GM12892 (cell line): ENCODE measurements around the gene DRD1.

ENCODE experiments used
- DNase-seq: peaks from one replicate; pipeline ENCODE4 v3.0.0; 2011; ENCODE audit not compliant: insufficient read length
- FAIRE-seq: peaks from 2 replicates; lab custom pipeline; 2011; peaks lifted over from hg19 to GRCh38; lab: Jason Lieb, UNC
- POLR2A ChIP-seq: IDR thresholded peaks from 2 replicates; pipeline ENCODE4 v1.6.1; 2011; ENCODE audit warnings: low read depth, low read length, control low read depth
- POLR2AphosphoS5 ChIP-seq: IDR thresholded peaks from 2 replicates; pipeline ENCODE4 v1.6.1; 2011; ENCODE audit warnings: low read depth, low read length, control low read depth
- TAF1 ChIP-seq: IDR thresholded peaks from 2 replicates; pipeline ENCODE4 v1.6.1; 2011; ENCODE audit warnings: low read depth, mild to moderate bottlenecking, control low read depth, low read length, borderline replicate concordance

Gene DRD1

GRCh38 chr5:175479125-175479881 lies 35.3 kb upstream of the DRD1 start:
- no peak for TF ChIP-seq POLR2AphosphoS5
- TF ChIP-seq POLR2A: no peak
- TF ChIP-seq TAF1: no peak
- DNase-seq (no peak), FAIRE-seq (no peak)

- FAIRE-seq: peak; percentile 88
- DNase-seq: peak; percentile 93
- peak; percentile 88; the same call in 1 of the 2 replicates for TF ChIP-seq POLR2A
- TF ChIP-seq TAF1: peak; percentile 72
- TF ChIP-seq POLR2AphosphoS5: peak; percentile 68
Measured at GRCh38 chr5:175478384-175479124, 34.6 kb upstream of the DRD1 start, which contains the start of gene SFXN1. Gene SFXN1, plus strand, starts transcription at chr5:175478560. Its CDS starts 13,544 bp downstream, at chr5:175492104.

- TF ChIP-seq POLR2AphosphoS5: no peak
- no peak for TF ChIP-seq TAF1
- TF ChIP-seq POLR2A: no peak
- no peak for DNase-seq
- FAIRE-seq: no peak
Measured at GRCh38 chr5:175478008-175478383, 34.0 kb upstream of the DRD1 start.

GRCh38 chr5:175477440-175477839 lies 33.5 kb upstream of the DRD1 start:
- no peak for DNase-seq
- no peak for FAIRE-seq
- TF ChIP-seq POLR2A (no peak), TAF1 (no peak), POLR2AphosphoS5 (no peak)

GRCh38 chr5:175475248-175475647 lies 31.3 kb upstream of the DRD1 start:
- no peak for TF ChIP-seq POLR2AphosphoS5
- no peak for TF ChIP-seq TAF1
- TF ChIP-seq POLR2A: no peak
- DNase-seq (no peak), FAIRE-seq (no peak)

- TF ChIP-seq TAF1 (no peak), POLR2AphosphoS5 (no peak), POLR2A (no peak)
Measured at GRCh38 chr5:175472378-175472777, 28.4 kb upstream of the DRD1 start.

GRCh38 chr5:175471628-175472027 lies 27.6 kb upstream of the DRD1 start:
- FAIRE-seq: no peak
- DNase-seq: no peak

More at GRCh38 chr5:175472378-175472777, 28.4 kb upstream of the DRD1 start:
- no peak for FAIRE-seq
- DNase-seq: no peak

GRCh38 chr5:175471196-175471595 lies 27.2 kb upstream of the DRD1 start:
- DNase-seq: no peak
- no peak for FAIRE-seq
- TF ChIP-seq POLR2A (no peak), POLR2AphosphoS5 (no peak), TAF1 (no peak)

More at GRCh38 chr5:175471628-175472027, 27.6 kb upstream of the DRD1 start:
- TF ChIP-seq POLR2A (no peak), TAF1 (no peak), POLR2AphosphoS5 (no peak)

- DNase-seq (no peak), FAIRE-seq (no peak)
- TF ChIP-seq TAF1 (no peak), POLR2A (no peak), POLR2AphosphoS5 (no peak)
Measured at GRCh38 chr5:175470781-175471180, 26.8 kb upstream of the DRD1 start.

- FAIRE-seq (no peak), DNase-seq (no peak)
- TF ChIP-seq POLR2A (no peak), POLR2AphosphoS5 (no peak), TAF1 (no peak)
Measured at GRCh38 chr5:175469916-175470315, 25.9 kb upstream of the DRD1 start.

GRCh38 chr5:175468892-175469291 lies 24.9 kb upstream of the DRD1 start:
- FAIRE-seq (no peak), DNase-seq (no peak)
- TF ChIP-seq POLR2AphosphoS5: no peak
- no peak for TF ChIP-seq POLR2A
- no peak for TF ChIP-seq TAF1
